ENCODE data around the gene HTR3B. TPM values are rescaled to one million over a fixed set of nuclear protein-coding genes. Genes with fewer than 3 reads are reported as not detected.

The HTR3B gene
- total and polyA plus RNA-seq, 10 of the 15 experiments (the other 5 are each of a cell fraction or from before 2014, with no cell fraction given), result not detected

GRCh38 chr11:113932788-113933187 is 28.2 kb downstream of the HTR3B start:
- H4K20me1 ChIP-seq (ENCODE audit: control insufficient read depth, insufficient read depth), result no peaks in the 10 kb centered on the region
- BruUV-seq (replicated peaks), result no TSS peak
- ChIA-PET CTCF (no interaction called here), POLR2A (no interaction called here), SMC1A (ENCODE audit: uncharacterized antibody, unreplicated experiment) (no interaction called here), RAD21 (ENCODE audit: unreplicated experiment) (no interaction called here)
- WGBS (ENCODE audit: insufficient coverage, insufficient replicate concordance, low lambda C conversion rate, missing lambda C conversion rate), result 29% methylated on average over 7 of the region's 7 CpGs
- no peak for DNase-seq (ENCODE audit: low read depth, low spot score)
- peaks cover 2 to 4% of the 10 kb centered on the region in 2 experiments; a peak in 3 of 4 replicates for H3K27me3 ChIP-seq (replicated peaks in 1 of 2; ENCODE audit: control insufficient read depth in 2 of 2, insufficient read depth in 2 of 2, low read length in 1 of 2)
- in situ Hi-C loops (cut with MboI), result no loop called here
- H3K27ac ChIP-seq (ENCODE audit: control insufficient read depth, insufficient read depth), result no peak overlapping the region
- no peak overlapping the region for H3K4me2 ChIP-seq (ENCODE audit: control insufficient read depth, insufficient read depth)
- TF ChIP-seq PAX8 (IDR thresholded peaks at IDR 0.05), result no peak
- no peak for TF ChIP-seq ELK1 (IDR thresholded peaks at IDR 0.05; ENCODE audit: low read depth, low read length)
- no peak for TF ChIP-seq IKZF1 (conservative IDR thresholded peaks at IDR 0.05)
- TF ChIP-seq NR2C1 (IDR thresholded peaks at IDR 0.05), result no peak
- no peak for TF ChIP-seq SMARCA5 (IDR thresholded peaks at IDR 0.05)
- TF ChIP-seq SUZ12 (IDR thresholded peaks at IDR 0.05; ENCODE audit: unreplicated experiment), result no peak
- TF ChIP-seq CHD2 (IDR thresholded peaks at IDR 0.05; ENCODE audit: borderline replicate concordance, low read depth, low read length), result no peak
- no peak for TF ChIP-seq PKNOX1 (IDR thresholded peaks at IDR 0.05)
- no peak for TF ChIP-seq MXI1 (IDR thresholded peaks at IDR 0.05; ENCODE audit: low read depth, low read length)
- TF ChIP-seq CHD4 (IDR thresholded peaks at IDR 0.05), result no peak
- no peak for TF ChIP-seq ZBED1 (IDR thresholded peaks at IDR 0.05; ENCODE audit: borderline replicate concordance)
- TF ChIP-seq E2F4 (IDR thresholded peaks at IDR 0.05; ENCODE audit: low read depth, low read length), result no peak
- TF ChIP-seq HDGF (IDR thresholded peaks at IDR 0.05), result no peak
- no peak for TF ChIP-seq CREB1 (IDR thresholded peaks at IDR 0.05; ENCODE audit: low read depth)
- TF ChIP-seq USF1 (IDR thresholded peaks at IDR 0.05; ENCODE audit: borderline replicate concordance, extremely low read length, insufficient read depth, low read depth, low read length), result no peak
- TF ChIP-seq IRF5 (IDR thresholded peaks at IDR 0.05; ENCODE audit: borderline replicate concordance), result no peak
- H3K79me2 ChIP-seq (ENCODE audit: control insufficient read depth, insufficient read depth, low read length), result no peaks in the 10 kb centered on the region
- H2AFZ ChIP-seq (ENCODE audit: control insufficient read depth, low read depth, low read length), result no peak overlapping the region
- H3K9me3 ChIP-seq (replicated peaks; ENCODE audit: control insufficient read depth, insufficient read depth, low read length), result no peaks in the 10 kb centered on the region
- no peaks in the 10 kb centered on the region for H3K4me1 ChIP-seq (ENCODE audit: control insufficient read depth, insufficient read depth, low read length)
- ATAC-seq, result no peak
- no peak for FAIRE-seq
- H3K4me3 ChIP-seq, result no peak overlapping the region
- no peaks in the 10 kb centered on the region for H3K36me3 ChIP-seq (ENCODE audit: control insufficient read depth in 2 of 2, insufficient read depth in 2 of 2, low read length in 1 of 2)
- intact Hi-C loops (cut with micrococcal nuclease; ENCODE audit: unreplicated experiment), result no loop called here
- no peak overlapping the region for H3K9ac ChIP-seq (ENCODE audit: control insufficient read depth, insufficient read depth, low read length)

Data from GM12878 (cell line).